ENCODE measurements around the gene KRT84.

The KRT84 gene

GRCh38 chr12:52363111-52363679 is 22.3 kb downstream of the KRT84 start:
- no peak overlapping the region for H3K4me3 ChIP-seq (replicated peaks; ENCODE audit: low read depth, low read length)
- no peaks in the 10 kb centered on the region for H3K36me3 ChIP-seq (ENCODE audit: control insufficient read depth, insufficient read depth, low read length)
- H3K27me3 ChIP-seq (replicated peaks; ENCODE audit: control insufficient read depth, insufficient read depth, low read length): no peaks in the 10 kb centered on the region; the same call in none of the 2 replicates
- no peak for DNase-seq (ENCODE audit: extremely low read depth, insufficient read length)
- no peak for TF ChIP-seq CTCF (IDR thresholded peaks at IDR 0.05; ENCODE audit: insufficient read depth, low read length, poor library complexity, severe bottlenecking)

- Histone ChIP-seq H3K4me3 (replicated peaks; ENCODE audit: low read depth, low read length) (no peak overlapping the region), H3K27me3 (replicated peaks; ENCODE audit: control insufficient read depth, insufficient read depth, low read length) (no peaks in the 10 kb centered on the region; the same call in none of the 2 replicates), H3K36me3 (ENCODE audit: control insufficient read depth, insufficient read depth, low read length) (no peaks in the 10 kb centered on the region)
- TF ChIP-seq CTCF (IDR thresholded peaks at IDR 0.05; ENCODE audit: insufficient read depth, low read length, poor library complexity, severe bottlenecking): peak; percentile 63
- DNase-seq (ENCODE audit: extremely low read depth, insufficient read length): no peak
Observed at GRCh38 chr12:52362118-52362726, 23.2 kb downstream of the KRT84 start.

- DNase-seq (ENCODE audit: extremely low read depth, insufficient read length): no peak
- Histone ChIP-seq H3K4me3 (replicated peaks; ENCODE audit: low read depth, low read length) (no peak overlapping the region), H3K36me3 (ENCODE audit: control insufficient read depth, insufficient read depth, low read length) (no peaks in the 10 kb centered on the region), H3K27me3 (replicated peaks; ENCODE audit: control insufficient read depth, insufficient read depth, low read length) (no peaks in the 10 kb centered on the region; the same call in none of the 2 replicates)
- no peak for TF ChIP-seq CTCF (IDR thresholded peaks at IDR 0.05; ENCODE audit: insufficient read depth, low read length, poor library complexity, severe bottlenecking)
Observed at GRCh38 chr12:52361553-52361952, 23.9 kb downstream of the KRT84 start.

GRCh38 chr12:52360663-52361271 is 24.7 kb downstream of the KRT84 start:
- no peaks in the 10 kb centered on the region; the same call in none of the 2 replicates for H3K27me3 ChIP-seq (replicated peaks; ENCODE audit: control insufficient read depth, insufficient read depth, low read length)
- no peak for DNase-seq (ENCODE audit: extremely low read depth, insufficient read length)
- H3K36me3 ChIP-seq (ENCODE audit: control insufficient read depth, insufficient read depth, low read length): no peaks in the 10 kb centered on the region
- H3K4me3 ChIP-seq (replicated peaks; ENCODE audit: low read depth, low read length): no peak overlapping the region
- no peak for TF ChIP-seq CTCF (IDR thresholded peaks at IDR 0.05; ENCODE audit: insufficient read depth, low read length, poor library complexity, severe bottlenecking)

- no peak for TF ChIP-seq CTCF (IDR thresholded peaks at IDR 0.05; ENCODE audit: insufficient read depth, low read length, poor library complexity, severe bottlenecking)
- H3K27me3 ChIP-seq (replicated peaks; ENCODE audit: control insufficient read depth, insufficient read depth, low read length): no peaks in the 10 kb centered on the region; the same call in 1 of the 2 replicates
- H3K36me3 ChIP-seq (ENCODE audit: control insufficient read depth, insufficient read depth, low read length): no peaks in the 10 kb centered on the region
- no peak overlapping the region for H3K4me3 ChIP-seq (replicated peaks; ENCODE audit: low read depth, low read length)
- no peak for DNase-seq (ENCODE audit: extremely low read depth, insufficient read length)
Observed at GRCh38 chr12:52360106-52360662, 25.3 kb downstream of the KRT84 start.

Data from GM06990 (cell line).